ENCODE measurements around the gene CRTAC1.

Gene CRTAC1

DNA sequence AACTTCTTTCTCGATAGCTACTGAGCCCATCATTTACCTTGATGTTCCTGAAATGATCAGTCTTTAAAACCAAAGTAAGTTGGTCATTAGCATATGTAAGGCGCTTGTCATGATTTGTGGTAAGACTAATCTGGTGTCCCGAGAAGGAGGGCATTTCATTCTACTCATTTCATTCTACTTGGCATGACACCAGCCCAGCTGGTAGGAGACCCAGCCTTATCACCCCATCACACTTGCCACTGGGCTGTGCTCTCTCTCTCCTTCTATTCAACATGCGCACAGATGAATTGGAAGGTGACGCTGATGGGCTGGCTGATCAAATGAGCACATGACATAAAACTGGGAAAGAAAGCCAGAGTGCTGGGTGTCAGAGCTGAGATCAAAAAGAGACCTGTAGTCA, 65.7 kb downstream of the CRTAC1 start:
- no peak for DNase-seq

GRCh38 chr10:97961945-97962344, 68.5 kb downstream of the CRTAC1 start:
- no peak for DNase-seq

DNA sequence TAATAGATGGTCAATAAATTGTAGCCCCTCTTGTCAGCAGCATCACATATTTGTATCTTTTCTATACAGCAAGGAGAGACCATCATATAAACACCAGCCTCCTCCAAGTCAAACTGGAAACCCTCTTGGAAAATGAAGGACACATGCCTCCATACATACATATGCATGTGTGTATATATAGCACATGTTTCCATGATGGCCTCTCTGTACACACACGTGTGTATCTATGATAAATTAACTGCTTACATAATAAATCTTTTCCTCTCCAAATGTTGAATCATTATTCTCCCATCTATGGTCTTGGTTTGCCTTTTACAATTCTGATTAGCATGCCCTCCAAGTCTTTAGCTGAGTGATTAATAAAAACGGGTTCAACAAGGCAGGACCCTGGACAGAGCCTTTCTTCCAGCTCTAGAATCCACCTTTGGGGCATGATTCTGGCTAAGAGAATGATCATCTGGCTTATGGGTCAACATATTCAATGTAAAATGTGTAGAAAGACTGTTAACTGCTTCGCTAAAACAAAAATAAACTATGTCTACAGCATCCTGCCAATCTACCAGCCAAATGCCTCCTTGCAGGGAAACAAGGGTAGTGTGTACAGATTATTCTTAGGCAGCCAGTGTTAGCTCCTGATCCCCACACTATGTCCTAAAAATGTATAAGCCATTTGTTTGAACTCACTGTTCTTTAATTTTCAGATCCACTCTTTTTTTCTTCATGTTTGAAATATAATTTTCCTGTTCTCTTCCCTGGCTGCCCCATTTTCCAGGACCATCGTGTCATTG, 70.0 kb downstream of the CRTAC1 start:
- DNase-seq = no peak

DNA sequence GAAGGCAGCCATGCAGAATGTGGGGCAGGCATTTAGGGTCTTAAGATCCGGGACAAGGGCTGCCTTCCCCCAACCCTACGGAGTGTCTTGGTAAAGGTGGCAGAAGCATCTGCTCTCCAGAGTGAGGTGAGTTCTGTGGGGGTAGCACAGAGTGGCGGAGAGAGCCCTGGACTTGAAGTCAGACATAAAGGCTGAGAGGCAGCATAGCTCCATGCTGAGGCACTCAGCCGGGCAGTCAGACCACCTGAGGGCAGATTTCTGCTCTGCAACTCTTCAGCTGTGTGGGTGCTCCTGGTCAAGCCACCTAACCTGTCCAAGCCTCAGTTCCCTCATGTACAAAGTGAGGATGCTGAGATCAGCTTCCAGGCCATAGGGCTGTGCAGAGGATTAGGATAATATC, 81.0 kb downstream of the CRTAC1 start:
- no peak for DNase-seq

GRCh38 chr10:97948822-97949221, 81.6 kb downstream of the CRTAC1 start:
- no peak for DNase-seq

DNA sequence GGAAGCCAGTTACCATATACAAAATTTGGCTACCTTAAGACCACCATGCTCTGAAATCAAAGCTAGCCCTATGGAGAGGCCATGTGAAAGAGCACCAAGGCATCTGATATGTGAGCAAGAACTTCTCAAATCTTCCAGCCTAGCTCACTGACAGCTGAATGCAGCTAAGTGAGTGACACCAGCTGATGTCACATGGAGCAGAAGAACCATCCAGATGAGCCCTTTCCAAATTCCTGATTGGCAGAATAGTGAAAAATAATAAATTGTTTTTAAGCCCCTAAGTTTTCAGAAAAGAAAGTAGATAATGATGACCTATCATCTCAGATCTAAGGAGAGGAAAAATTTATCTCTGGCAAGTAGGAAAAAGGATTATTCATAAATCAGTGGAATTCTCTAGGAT, 85.6 kb downstream of the CRTAC1 start:
- DNase-seq = no peak

GRCh38 chr10:97943294-97943693, 87.1 kb downstream of the CRTAC1 start:
- DNase-seq = no peak

GRCh38 chr10:97940534-97940933, 89.9 kb downstream of the CRTAC1 start:
- no peak for DNase-seq

GRCh38 chr10:97939446-97939990, 90.9 kb downstream of the CRTAC1 start:
- DNase-seq = no peak

DNA sequence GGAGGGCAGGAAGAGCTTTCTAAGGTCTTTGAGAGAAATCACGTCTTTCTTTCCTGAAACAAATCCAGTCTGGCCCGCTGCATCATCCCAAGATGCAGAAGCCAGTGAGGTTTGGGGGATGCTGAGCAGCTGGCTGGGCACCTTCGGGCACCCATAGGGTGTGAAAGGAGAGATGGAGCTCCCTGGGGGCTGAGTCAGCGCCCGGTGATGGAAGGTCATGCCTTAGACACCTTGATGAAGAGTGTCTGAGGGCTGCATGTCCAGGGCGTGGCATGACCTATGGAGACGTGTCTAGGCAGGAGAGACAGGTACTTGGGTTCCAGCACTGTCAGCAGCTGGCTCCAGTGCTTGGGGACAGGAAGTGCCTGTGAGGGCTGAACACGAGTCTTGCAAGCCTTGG, 92.5 kb downstream of the CRTAC1 start:
- DNase-seq = no peak

DNA sequence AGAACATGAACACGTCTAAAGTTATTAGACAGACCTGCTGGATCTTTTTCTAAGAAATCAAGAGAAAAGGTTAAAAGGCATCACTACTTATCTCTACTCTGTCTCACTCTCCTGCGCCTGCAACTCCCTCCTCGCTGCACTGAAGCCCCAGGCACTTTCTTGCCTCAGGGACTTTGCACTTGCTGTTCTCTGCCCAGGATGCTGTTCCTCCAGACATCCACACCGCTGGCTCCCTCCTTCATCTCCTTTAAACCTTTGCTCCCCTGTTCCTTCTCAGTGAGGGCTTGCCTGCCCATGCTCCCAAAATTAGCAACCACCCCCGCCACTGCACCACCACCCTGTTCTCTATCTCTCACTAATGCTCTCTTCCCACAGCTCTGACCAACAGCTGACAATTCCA, 93.4 kb downstream of the CRTAC1 start:
- DNase-seq = no peak

GRCh38 chr10:97936126-97936525, 94.3 kb downstream of the CRTAC1 start:
- DNase-seq = no peak

- DNase-seq = no peak
Measured at GRCh38 chr10:97932932-97933530, 97.4 kb downstream of the CRTAC1 start.

GRCh38 chr10:97931041-97931440, 99.4 kb downstream of the CRTAC1 start:
- no peak for DNase-seq

DNA sequence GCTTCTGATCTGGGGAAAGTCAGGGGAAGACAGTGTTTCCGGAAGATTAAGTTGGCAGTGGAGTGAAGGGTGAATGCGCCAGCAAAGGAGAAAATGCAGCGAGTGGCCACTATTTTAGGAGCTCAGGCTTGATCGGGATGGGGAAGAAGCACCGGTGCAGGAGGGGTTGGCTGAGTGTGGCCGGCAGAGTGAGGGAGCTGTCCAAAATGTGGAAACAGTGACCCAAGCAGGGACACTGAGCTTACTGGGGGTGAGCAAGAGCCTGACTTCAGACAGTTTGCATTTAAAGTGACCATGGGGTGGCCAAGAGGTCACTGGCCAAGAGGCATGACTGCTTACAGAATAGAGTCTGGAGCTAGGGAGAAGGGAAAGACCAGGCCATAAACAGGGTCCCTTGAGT, 101.5 kb downstream of the CRTAC1 start:
- DNase-seq = no peak

- peak in 1 of 2 experiments; percentile 21 for DNase-seq
Measured at GRCh38 chr10:97927622-97928021, 102.8 kb downstream of the CRTAC1 start.

DNA sequence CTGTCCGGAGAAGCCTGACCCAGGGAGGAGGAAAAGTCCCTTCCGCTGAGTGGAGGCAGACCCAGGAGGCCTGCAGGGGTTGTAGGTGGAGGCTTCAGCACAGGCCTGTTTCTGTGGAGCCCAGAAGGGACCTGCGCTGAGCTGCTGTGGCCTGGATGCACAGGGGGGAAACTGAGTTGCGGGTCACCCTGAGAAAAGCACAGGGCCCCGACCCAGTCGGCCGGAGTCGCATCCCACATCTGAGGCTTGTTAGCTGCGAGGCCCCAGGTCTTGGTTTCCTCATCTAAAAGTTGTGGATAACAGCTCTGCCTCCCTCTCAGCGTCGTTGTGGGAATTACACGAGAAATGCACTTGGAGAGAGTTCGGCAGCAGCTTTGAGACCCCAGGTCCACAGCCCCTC, 104.4 kb downstream of the CRTAC1 start:
- no peak for DNase-seq

- no peak for DNase-seq
Measured at GRCh38 chr10:97925308-97925938, 105.0 kb downstream of the CRTAC1 start.

DNA sequence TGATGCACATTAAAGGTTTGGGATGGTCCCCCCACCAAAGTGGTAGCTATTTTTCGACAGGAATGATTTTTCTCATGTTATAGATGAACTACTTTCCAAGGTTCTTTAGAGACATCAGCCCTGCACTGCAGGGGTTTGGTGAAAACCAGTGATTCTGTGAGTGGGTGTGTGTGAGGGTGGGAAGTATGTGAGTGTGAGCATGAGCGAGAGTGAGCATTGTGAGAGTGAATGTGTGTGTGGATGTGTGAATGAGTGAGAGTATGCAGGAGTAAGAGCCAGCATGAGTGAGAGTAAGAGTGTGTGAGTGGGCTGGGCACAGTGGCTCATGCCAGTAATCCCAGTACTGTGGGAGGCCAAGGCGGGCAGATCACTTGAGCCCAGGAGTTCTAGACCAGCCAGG, 105.7 kb downstream of the CRTAC1 start:
- no peak for DNase-seq

- no peak for DNase-seq
Measured at GRCh38 chr10:97923476-97923875, 106.9 kb downstream of the CRTAC1 start.

- DNase-seq = no peak
Measured at GRCh38 chr10:97923057-97923456, 107.4 kb downstream of the CRTAC1 start.

- DNase-seq = peak; percentile 19 to 22
Measured at GRCh38 chr10:97922022-97922758, 108.2 kb downstream of the CRTAC1 start.

GRCh38 chr10:97921581-97922021, 108.8 kb downstream of the CRTAC1 start:
- DNase-seq = no peak
